GM12865 (cell line): Measurements from ENCODE around the gene ERF.
"Not testable (repeated sequence)": the region's sequence is repeated elsewhere in the genome, so short reads cannot be mapped to it uniquely, and the experiment has no call there.

Experiments used
- DNase-seq: peaks from one replicate; pipeline ENCODE4 v3.0.0; 2010; ENCODE audit warnings: low read depth
- H3K4me3 ChIP-seq: 2 replicates; pipeline ENCODE4 v1.5.1; 2011; ENCODE audit warnings: mild to moderate bottlenecking, low read depth, low read length, control low read depth
- TF ChIP-seq, protein P1 (sequence below): IDR thresholded peaks from 2 replicates; pipeline ENCODE4 v1.5.1; 2011; ENCODE audit warnings: low read length, control low read depth, low read depth, inconsistent platforms; ENCODE audit not compliant: insufficient read depth; ENCODE audit errors: missing control alignments

The ERF gene

GRCh38 chr19:42261763-42262162 is 6.8 kb upstream of the ERF start:
- H3K4me3 ChIP-seq: no peak overlapping the region
- no peak for DNase-seq
- TF ChIP-seq, protein P1, sequence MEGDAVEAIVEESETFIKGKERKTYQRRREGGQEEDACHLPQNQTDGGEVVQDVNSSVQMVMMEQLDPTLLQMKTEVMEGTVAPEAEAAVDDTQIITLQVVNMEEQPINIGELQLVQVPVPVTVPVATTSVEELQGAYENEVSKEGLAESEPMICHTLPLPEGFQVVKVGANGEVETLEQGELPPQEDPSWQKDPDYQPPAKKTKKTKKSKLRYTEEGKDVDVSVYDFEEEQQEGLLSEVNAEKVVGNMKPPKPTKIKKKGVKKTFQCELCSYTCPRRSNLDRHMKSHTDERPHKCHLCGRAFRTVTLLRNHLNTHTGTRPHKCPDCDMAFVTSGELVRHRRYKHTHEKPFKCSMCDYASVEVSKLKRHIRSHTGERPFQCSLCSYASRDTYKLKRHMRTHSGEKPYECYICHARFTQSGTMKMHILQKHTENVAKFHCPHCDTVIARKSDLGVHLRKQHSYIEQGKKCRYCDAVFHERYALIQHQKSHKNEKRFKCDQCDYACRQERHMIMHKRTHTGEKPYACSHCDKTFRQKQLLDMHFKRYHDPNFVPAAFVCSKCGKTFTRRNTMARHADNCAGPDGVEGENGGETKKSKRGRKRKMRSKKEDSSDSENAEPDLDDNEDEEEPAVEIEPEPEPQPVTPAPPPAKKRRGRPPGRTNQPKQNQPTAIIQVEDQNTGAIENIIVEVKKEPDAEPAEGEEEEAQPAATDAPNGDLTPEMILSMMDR: no peak

- H3K4me3 ChIP-seq, DNase-seq: not testable (repeated sequence)
Measured at GRCh38 chr19:42257842-42258241, 2.9 kb upstream of the ERF start.

DNA sequence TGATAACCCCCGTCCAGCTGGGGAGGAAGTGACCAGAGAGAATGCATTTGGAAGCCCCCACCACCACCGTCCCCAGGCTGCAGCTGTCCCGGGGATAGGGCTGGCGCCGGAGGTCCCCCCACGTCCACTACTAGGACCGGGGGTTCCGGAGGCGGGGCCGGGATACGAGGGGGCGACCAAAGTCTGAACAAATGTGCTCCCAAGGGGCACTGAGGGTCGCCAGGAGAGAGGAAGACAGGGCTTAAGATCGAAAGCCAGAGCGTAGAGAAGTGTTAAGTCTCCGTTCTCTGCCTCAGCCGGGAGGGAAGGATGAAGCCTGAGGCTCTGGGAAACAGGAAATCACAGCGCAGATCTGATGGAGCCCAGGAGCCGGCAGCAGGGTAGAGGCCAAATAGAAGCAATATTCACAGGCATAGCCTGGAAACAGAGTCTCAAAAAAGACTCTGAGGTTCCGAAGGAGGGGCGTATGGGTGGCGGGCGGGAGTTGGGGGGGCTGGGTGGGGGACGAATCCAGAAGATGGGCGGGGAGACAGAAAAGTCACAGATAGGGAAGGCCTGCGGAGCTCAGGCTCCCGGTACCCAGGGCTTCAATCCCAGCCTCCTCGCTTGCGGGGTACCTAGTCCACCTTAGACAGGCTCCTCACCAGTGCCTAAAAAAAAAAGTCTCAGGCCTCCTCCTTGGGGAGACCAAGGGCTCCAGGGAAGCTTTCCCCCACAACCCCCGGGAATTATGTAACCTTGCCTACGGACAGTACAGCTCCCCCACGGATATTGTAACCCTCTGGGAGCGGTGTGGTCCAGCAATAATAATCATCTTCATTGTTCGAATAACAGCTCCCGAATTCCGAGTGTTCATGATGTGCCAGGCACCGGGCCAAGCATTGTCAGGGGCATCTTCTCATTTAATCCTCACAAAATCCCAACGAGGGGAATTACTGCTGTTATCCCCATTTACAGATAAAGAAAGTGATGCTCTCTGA is 1.1 kb upstream of the ERF start:
- no peak for DNase-seq
- TF ChIP-seq, protein P1: no peak
- peak overlapping the region; percentile 72 for H3K4me3 ChIP-seq

GRCh38 chr19:42254089-42254849 is 659 bp downstream of the ERF start:
- TF ChIP-seq, protein P1: no peak
- DNase-seq: peak; percentile 81
- H3K4me3 ChIP-seq: peak overlapping the region; percentile 100

DNA sequence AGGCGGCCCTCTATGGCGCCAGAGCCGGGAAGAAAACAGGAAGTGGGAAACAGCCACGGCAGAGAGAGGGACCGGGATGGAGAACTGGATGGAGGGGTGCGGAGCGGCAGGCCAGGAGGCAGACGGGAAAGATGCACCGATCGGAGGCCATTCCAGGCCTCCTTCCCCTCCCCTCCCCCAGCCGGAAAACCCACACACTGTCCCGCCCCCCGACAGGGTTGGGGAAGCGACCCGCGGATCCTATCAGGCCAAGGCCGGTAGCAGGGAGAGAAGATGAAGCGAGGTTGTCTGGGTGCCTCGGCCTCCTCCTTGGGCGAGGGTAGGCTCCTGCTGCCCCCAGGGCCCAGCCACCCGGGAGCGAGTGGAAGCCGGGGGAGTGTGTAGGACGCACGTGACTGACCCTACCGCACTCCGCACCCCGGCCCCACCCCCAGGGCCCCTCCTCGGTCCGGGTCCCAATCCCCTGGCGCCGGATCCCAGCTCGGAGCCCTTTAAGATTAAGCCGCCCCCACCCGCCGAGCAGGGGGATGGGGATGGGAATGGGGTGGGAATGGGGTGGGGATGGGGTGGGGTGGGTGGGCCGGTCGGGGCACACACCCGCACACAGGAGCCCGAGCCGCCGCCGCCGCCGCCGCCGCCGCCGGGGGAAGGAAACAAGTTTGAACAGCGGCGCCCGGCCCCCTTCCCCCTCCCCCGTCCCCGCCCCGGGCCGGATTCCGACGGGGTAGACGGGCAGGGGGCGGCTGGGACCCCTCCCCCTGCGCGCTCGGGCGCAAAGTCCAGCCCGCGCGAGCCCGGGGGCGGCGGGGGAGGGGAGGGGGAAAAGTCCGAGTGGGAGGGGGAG is 1.5 kb downstream of the ERF start:
- TF ChIP-seq, protein P1: no peak
- peak overlapping the region; percentile 100 for H3K4me3 ChIP-seq
- DNase-seq: peak; percentile 65

DNA sequence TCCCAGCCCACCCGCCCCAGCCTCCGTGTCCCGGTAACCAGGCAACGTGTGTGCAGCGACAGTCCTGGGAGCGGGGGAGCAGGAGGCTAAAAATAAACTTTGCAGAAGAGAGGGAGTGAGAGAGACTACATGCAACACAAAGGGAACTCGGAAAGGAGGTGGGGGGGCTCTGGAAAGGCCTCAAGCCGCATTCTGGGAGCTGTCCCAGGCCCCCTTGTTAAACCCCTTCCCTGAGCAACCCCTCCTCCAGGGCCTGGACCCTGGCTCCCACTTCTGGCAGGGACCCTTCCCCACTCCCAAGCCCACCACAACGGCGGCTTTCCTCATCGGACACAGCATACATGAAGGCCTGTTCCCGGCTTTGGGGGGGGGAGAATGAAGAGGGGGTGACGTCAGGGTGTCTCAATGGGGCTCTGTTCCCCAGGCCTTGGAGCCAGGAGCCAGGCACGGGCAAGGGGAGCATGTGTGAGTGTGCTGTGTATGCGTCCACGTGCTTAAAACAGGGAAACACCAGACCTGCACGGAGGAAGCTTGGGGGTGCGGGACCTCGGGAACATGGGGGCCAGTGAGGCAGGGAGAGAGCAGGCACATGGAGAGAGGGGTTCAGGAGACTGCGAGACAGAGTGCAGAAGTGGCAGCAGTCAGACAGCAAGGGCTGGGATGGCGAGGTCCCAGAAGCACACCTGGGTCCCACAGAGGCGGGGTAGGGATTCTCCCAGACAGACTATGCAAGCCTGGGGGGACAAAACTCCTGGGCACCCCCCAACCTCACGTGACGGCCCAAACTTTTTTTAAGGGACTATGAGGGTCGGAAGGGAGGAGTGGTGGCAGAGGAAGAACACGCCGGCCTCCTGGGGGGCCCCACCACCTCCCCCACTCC is 2.3 kb downstream of the ERF start:
- no peak for DNase-seq
- H3K4me3 ChIP-seq: peak overlapping the region; percentile 100
- TF ChIP-seq, protein P1: no peak
